HUDEP-2 (cell line): ENCODE data around the gene NT5M.
"Not testable (repeated sequence)": the region's sequence is repeated elsewhere in the genome, so short reads cannot be mapped to it uniquely, and the experiment has no call there.

Source experiments
- DNase-seq, 76 experiments: peaks; one replicate each; lab custom pipeline; 2025; ENCODE audit not compliant: unreplicated experiment in 76 of 76; lab: John Stamatoyannopoulos, UW

Gene NT5M

GRCh38 chr17:17366235-17366634 lies 63.1 kb downstream of the NT5M start:
- DNase-seq, result no peak

GRCh38 chr17:17366941-17367875 lies 64.0 kb downstream of the NT5M start:
- no peak for DNase-seq

- DNase-seq, result no peak
Observed at GRCh38 chr17:17367931-17368330, 64.8 kb downstream of the NT5M start.

GRCh38 chr17:17370711-17371110 lies 67.5 kb downstream of the NT5M start:
- no peak for DNase-seq

GRCh38 chr17:17372856-17373520 lies 69.8 kb downstream of the NT5M start:
- no peak for DNase-seq

GRCh38 chr17:17375841-17376240 lies 72.7 kb downstream of the NT5M start:
- no peak for DNase-seq

- DNase-seq, result no peak
Observed at GRCh38 chr17:17376362-17376761, 73.2 kb downstream of the NT5M start.

GRCh38 chr17:17377071-17377967 lies 74.1 kb downstream of the NT5M start:
- DNase-seq, result no peak

GRCh38 chr17:17379197-17379991 lies 76.2 kb downstream of the NT5M start:
- DNase-seq, result no peak

GRCh38 chr17:17380145-17380925 lies 77.2 kb downstream of the NT5M start:
- no peak for DNase-seq

- no peak for DNase-seq
Observed at GRCh38 chr17:17381446-17382064, 78.4 kb downstream of the NT5M start.

GRCh38 chr17:17382065-17382459 lies 78.9 kb downstream of the NT5M start:
- no peak for DNase-seq

GRCh38 chr17:17382971-17383370 lies 79.8 kb downstream of the NT5M start:
- DNase-seq, result no peak

- not testable (repeated sequence) for DNase-seq
Observed at GRCh38 chr17:17383431-17384290, 80.5 kb downstream of the NT5M start.

GRCh38 chr17:17384291-17384615 lies 81.1 kb downstream of the NT5M start:
- no peak for DNase-seq

GRCh38 chr17:17384961-17385360 lies 81.8 kb downstream of the NT5M start:
- no peak for DNase-seq

- DNase-seq, result no peak
Observed at GRCh38 chr17:17385491-17385890, 82.3 kb downstream of the NT5M start.

- no peak for DNase-seq
Observed at GRCh38 chr17:17386094-17386800, 83.1 kb downstream of the NT5M start.
